ENCODE data around the gene C7orf33. TPM values are rescaled to one million over a fixed set of nuclear protein-coding genes. Genes with fewer than 3 reads are reported as not detected.
"Not testable (repeated sequence)": the region's sequence is repeated elsewhere in the genome, so short reads cannot be mapped to it uniquely, and the experiment has no call there.

C7orf33 gene
- polyA plus RNA-seq, 3 donors, result 0.05 TPM; not detected in 2

DNA sequence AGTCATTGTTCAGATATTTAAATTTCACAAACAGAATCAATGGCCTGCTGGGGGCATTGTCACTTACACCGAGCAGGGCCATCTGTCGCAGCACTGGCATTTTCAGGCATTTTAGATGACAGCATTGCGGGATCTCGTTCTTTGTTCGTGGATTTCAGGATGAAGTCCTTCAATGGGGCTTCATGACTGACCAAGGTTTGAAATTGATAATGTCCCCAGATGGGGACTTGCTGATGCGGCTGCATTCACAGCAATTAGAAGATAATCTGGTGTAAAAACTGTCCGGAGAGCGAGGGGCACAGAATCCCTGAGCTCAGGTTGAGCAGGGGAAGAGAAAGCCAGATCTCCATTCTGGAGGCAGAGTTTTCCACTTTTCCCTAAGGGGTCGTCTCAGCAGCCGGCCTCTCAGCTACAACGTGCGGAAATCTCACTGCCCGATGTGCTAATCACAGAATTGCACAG lies 1.9 kb upstream of the C7orf33 start:
- H3K27me3 ChIP-seq (ENCODE audit: control insufficient read depth in 2 of 2, insufficient read depth in 2 of 2, low read length in 2 of 2), result no peaks in the 10 kb centered on the region
- H3K9me3 ChIP-seq (replicated peaks in 1 of 2; ENCODE audit: control insufficient read depth in 1 of 2, insufficient read depth in 1 of 2, low read length in 2 of 2), result no peaks in the 10 kb centered on the region
- WGBS (ENCODE audit: insufficient coverage), result 96% methylated on average over 13 of the region's 13 CpGs
- no peaks in the 10 kb centered on the region for H3K36me3 ChIP-seq (replicated peaks in 1 of 2; ENCODE audit: control insufficient read depth in 1 of 2, insufficient read depth in 2 of 2, low read length in 2 of 2)
- Mint-ChIP-seq H3K4me3 (no peak overlapping the region), H3K36me3 (no peaks in the 10 kb centered on the region), H3K9me3 (peaks cover 0 to 3% (median 0%) of the 10 kb centered on the region in 7 donors), H3K27ac (no peak overlapping the region), H3K27me3 (ENCODE audit: low read depth in 3 of 3) (peaks cover 0 to 10% (median 6%) of the 10 kb centered on the region in 3 donors), H3K4me1 (peaks cover 26% of the 10 kb centered on the region)
- H3K4me2 ChIP-seq (replicated peaks; ENCODE audit: extremely low read depth, low read length, poor library complexity, severe bottlenecking), result no peak overlapping the region
- no peak overlapping the region for H3K27ac ChIP-seq (ENCODE audit: low read depth in 1 of 2, low read length in 2 of 2)
- H3K4me3 ChIP-seq (replicated peaks in 1 of 3; ENCODE audit: low read depth in 2 of 3, low read length in 3 of 3), result no peak overlapping the region
- DNase-seq, result no peak
- no peaks in the 10 kb centered on the region for H4K20me1 ChIP-seq (ENCODE audit: insufficient read depth, low read length)
- no peak overlapping the region for H3K9ac ChIP-seq (ENCODE audit: insufficient read depth, low read length, poor library complexity, severe bottlenecking)
- no peaks in the 10 kb centered on the region for H3K79me2 ChIP-seq (ENCODE audit: insufficient read depth, low read length)
- TF ChIP-seq CTCF (IDR thresholded peaks at IDR 0.05), result no peak
- H3K4me1 ChIP-seq (ENCODE audit: control insufficient read depth in 1 of 2, insufficient read depth in 2 of 2, low read length in 2 of 2), result peaks cover 16 to 18% of the 10 kb centered on the region in 2 donors
- no peak overlapping the region for H2AFZ ChIP-seq (ENCODE audit: insufficient read depth, low read depth, low read length, poor library complexity, severe bottlenecking)
- intact Hi-C loops (cut with micrococcal nuclease), result no loop called here

- no peak for DNase-seq
- H3K9me3 Mint-ChIP-seq, result peaks cover 0 to 7% (median 0%) of the 10 kb centered on the region in 7 donors
- H4K20me1 ChIP-seq (ENCODE audit: insufficient read depth, low read length), result no peaks in the 10 kb centered on the region
- H3K4me2 ChIP-seq (replicated peaks; ENCODE audit: extremely low read depth, low read length, poor library complexity, severe bottlenecking), result no peak overlapping the region
- no peak overlapping the region for H3K27ac ChIP-seq (ENCODE audit: low read depth in 1 of 2, low read length in 2 of 2)
- peaks cover 0 to 10% (median 6%) of the 10 kb centered on the region in 3 donors for H3K27me3 Mint-ChIP-seq (ENCODE audit: low read depth in 3 of 3)
- H3K4me1 ChIP-seq (ENCODE audit: control insufficient read depth in 1 of 2, insufficient read depth in 2 of 2, low read length in 2 of 2), result peaks cover 8 to 9% of the 10 kb centered on the region in 2 donors
- H3K9ac ChIP-seq (ENCODE audit: insufficient read depth, low read length, poor library complexity, severe bottlenecking), result no peak overlapping the region
- no peaks in the 10 kb centered on the region for H3K36me3 Mint-ChIP-seq
- H3K4me1 Mint-ChIP-seq, result peaks cover 17% of the 10 kb centered on the region
- H3K36me3 ChIP-seq (replicated peaks in 1 of 2; ENCODE audit: control insufficient read depth in 1 of 2, insufficient read depth in 2 of 2, low read length in 2 of 2), result no peaks in the 10 kb centered on the region
- no peaks in the 10 kb centered on the region for H3K79me2 ChIP-seq (ENCODE audit: insufficient read depth, low read length)
- 78% methylated on average over 3 of the region's 3 CpGs for WGBS (ENCODE audit: insufficient coverage)
- no peak overlapping the region for H3K27ac Mint-ChIP-seq
- no peaks in the 10 kb centered on the region for H3K27me3 ChIP-seq (ENCODE audit: control insufficient read depth in 2 of 2, insufficient read depth in 2 of 2, low read length in 2 of 2)
- no peak for TF ChIP-seq CTCF (IDR thresholded peaks at IDR 0.05)
- no peak overlapping the region for H3K4me3 ChIP-seq (replicated peaks in 1 of 3; ENCODE audit: low read depth in 2 of 3, low read length in 3 of 3)
- H3K9me3 ChIP-seq (replicated peaks in 1 of 2; ENCODE audit: control insufficient read depth in 1 of 2, insufficient read depth in 1 of 2, low read length in 2 of 2), result no peaks in the 10 kb centered on the region
- no peak overlapping the region for H3K4me3 Mint-ChIP-seq
- intact Hi-C loops (cut with micrococcal nuclease), result no loop called here
- H2AFZ ChIP-seq (ENCODE audit: insufficient read depth, low read depth, low read length, poor library complexity, severe bottlenecking), result no peak overlapping the region
These were observed 926 bp upstream of the C7orf33 start for GRCh38 chr7:148589640-148590039.

DNA sequence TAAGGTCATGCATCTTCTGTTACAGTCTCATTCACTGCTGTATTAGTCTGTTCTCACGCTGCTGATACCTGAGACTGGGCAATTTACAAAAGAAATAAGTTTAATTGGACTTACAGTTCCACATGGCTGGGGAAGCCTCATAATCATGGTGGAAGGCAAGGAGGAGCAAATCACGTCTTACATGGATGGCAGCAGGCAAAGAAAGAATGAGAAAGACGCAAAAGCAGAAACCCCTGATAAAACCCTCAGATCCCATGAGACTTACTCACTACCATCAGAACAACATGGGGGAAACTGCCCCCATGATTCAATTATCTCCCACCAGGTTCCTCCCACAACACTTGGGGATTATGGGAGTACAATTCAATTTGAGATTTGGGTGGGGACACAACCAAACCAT lies 5.8 kb downstream of the C7orf33 start:
- H3K9me3 ChIP-seq (replicated peaks in 1 of 2; ENCODE audit: control insufficient read depth in 1 of 2, insufficient read depth in 1 of 2, low read length in 2 of 2); H3K4me2 ChIP-seq (replicated peaks; ENCODE audit: extremely low read depth, low read length, poor library complexity, severe bottlenecking); DNase-seq; intact Hi-C loops (cut with micrococcal nuclease); H4K20me1 ChIP-seq (ENCODE audit: insufficient read depth, low read length); H3K27me3 ChIP-seq (ENCODE audit: control insufficient read depth in 2 of 2, insufficient read depth in 2 of 2, low read length in 2 of 2); H3K36me3 ChIP-seq (replicated peaks in 1 of 2; ENCODE audit: control insufficient read depth in 1 of 2, insufficient read depth in 2 of 2, low read length in 2 of 2); H2AFZ ChIP-seq (ENCODE audit: insufficient read depth, low read depth, low read length, poor library complexity, severe bottlenecking); H3K4me3 ChIP-seq (replicated peaks in 1 of 3; ENCODE audit: low read depth in 2 of 3, low read length in 3 of 3); H3K27ac ChIP-seq (ENCODE audit: low read depth in 1 of 2, low read length in 2 of 2); H3K79me2 ChIP-seq (ENCODE audit: insufficient read depth, low read length); H3K36me3 Mint-ChIP-seq; H3K9ac ChIP-seq (ENCODE audit: insufficient read depth, low read length, poor library complexity, severe bottlenecking); H3K4me3 Mint-ChIP-seq; H3K27me3 Mint-ChIP-seq (ENCODE audit: low read depth in 3 of 3): not testable (repeated sequence)
- no CpG with 5 or more reads among the region's 3 CpGs for WGBS (ENCODE audit: insufficient coverage)
- H3K4me1 Mint-ChIP-seq, result peaks cover 15% of the 10 kb centered on the region
- peak overlapping the region in 1 of 7 donors; percentile 42 for H3K27ac Mint-ChIP-seq
- H3K4me1 ChIP-seq (ENCODE audit: control insufficient read depth in 1 of 2, insufficient read depth in 2 of 2, low read length in 2 of 2), result peaks cover 12 to 15% of the 10 kb centered on the region in 2 donors
- H3K9me3 Mint-ChIP-seq, result peaks cover 0 to 13% (median 8%) of the 10 kb centered on the region in 7 donors

Measured in CD14-positive monocyte (primary cell).